GM19043 (cell line): Measurements from ENCODE around the gene KLHL40.

ENCODE experiments used
- ATAC-seq: cut with Tn5 transposase; IDR thresholded peaks from one replicate; pipeline ENCODE4 v1.9.1; 2021; ENCODE audit warnings: low read depth; ENCODE audit not compliant: unreplicated experiment

KLHL40 gene

GRCh38 chr3:42685363-42685881 lies at the start of gene KLHL40:
Gene KLHL40, plus strand, starts transcription at chr3:42685537. Its CDS starts 82 bp downstream, at chr3:42685619.
- ATAC-seq = no peak

- no peak for ATAC-seq
Observed at GRCh38 chr3:42637001-42637400, 48.3 kb upstream of the KLHL40 start.

GRCh38 chr3:42638339-42638842 lies 46.9 kb upstream of the KLHL40 start:
- ATAC-seq = no peak

GRCh38 chr3:42639192-42639591 lies 46.1 kb upstream of the KLHL40 start:
- no peak for ATAC-seq

- no peak for ATAC-seq
Observed at GRCh38 chr3:42640129-42640528, 45.2 kb upstream of the KLHL40 start.

- no peak for ATAC-seq
Observed at GRCh38 chr3:42640771-42641370, 44.5 kb upstream of the KLHL40 start.

GRCh38 chr3:42647821-42648459 lies 37.4 kb upstream of the KLHL40 start:
- ATAC-seq = no peak

- ATAC-seq = no peak
Observed at GRCh38 chr3:42649006-42649405, 36.3 kb upstream of the KLHL40 start.

- ATAC-seq = no peak
Observed at GRCh38 chr3:42649783-42650182, 35.6 kb upstream of the KLHL40 start.

GRCh38 chr3:42651248-42652091 lies 33.9 kb upstream of the KLHL40 start:
- no peak for ATAC-seq

- no peak for ATAC-seq
Observed at GRCh38 chr3:42652251-42652610, 33.1 kb upstream of the KLHL40 start.

- peak; percentile 76 for ATAC-seq
Observed at GRCh38 chr3:42652611-42653302, 32.6 kb upstream of the KLHL40 start.

- ATAC-seq = no peak
Observed at GRCh38 chr3:42653303-42653559, 32.1 kb upstream of the KLHL40 start.

- ATAC-seq = no peak
Observed at GRCh38 chr3:42653560-42654330, 31.6 kb upstream of the KLHL40 start, which contains the start of gene ZBTB47. Gene ZBTB47, plus strand, starts transcription at chr3:42653697. Its CDS starts 4,659 bp downstream, at chr3:42658356.

- no peak for ATAC-seq
Observed at GRCh38 chr3:42654331-42655201, 30.8 kb upstream of the KLHL40 start.

- no peak for ATAC-seq
Observed at GRCh38 chr3:42655331-42655888, 29.9 kb upstream of the KLHL40 start.

GRCh38 chr3:42655980-42656679 lies 29.2 kb upstream of the KLHL40 start:
- ATAC-seq = no peak
